ENCODE data around the gene ETV6. TPM values are rescaled to one million over a fixed set of nuclear protein-coding genes. Genes with fewer than 3 reads are reported as not detected.

ETV6 gene
- total and polyA plus RNA-seq, 9 of the 15 experiments (the other 6 are each of a cell fraction or from before 2014, with no cell fraction given) = 0.81 to 12.7 (median 4.1) TPM

GRCh38 chr12:11839091-11839641 is 189.7 kb downstream of the ETV6 start (continued):
- TF ChIP-seq REST (IDR thresholded peaks at IDR 0.05; ENCODE audit: borderline replicate concordance) = peak; percentile 55; the same call in 1 of the 2 replicates
- no peak for TF ChIP-seq REST (CRISPR knock-in tag; IDR thresholded peaks at IDR 0.05; ENCODE audit: low read depth)
- TF ChIP-seq ZNF584 (CRISPR knock-in tag; IDR thresholded peaks at IDR 0.05; ENCODE audit: low read depth) = peak; percentile 39; the same call in 1 of the 2 replicates
- peak; percentile 51; the same call in 1 of the 2 replicates for TF ChIP-seq ZNF589 (CRISPR knock-in tag; IDR thresholded peaks at IDR 0.05; ENCODE audit: low read depth)
- peak; percentile 68 for TF ChIP-seq FOSL1 (tag; conservative IDR thresholded peaks at IDR 0.05)
- TF ChIP-seq NFE2 (IDR thresholded peaks at IDR 0.05; ENCODE audit: low read depth) = no peak
- no peak for TF ChIP-seq EHMT2 (IDR thresholded peaks at IDR 0.05)
- TF ChIP-seq, protein P1, sequence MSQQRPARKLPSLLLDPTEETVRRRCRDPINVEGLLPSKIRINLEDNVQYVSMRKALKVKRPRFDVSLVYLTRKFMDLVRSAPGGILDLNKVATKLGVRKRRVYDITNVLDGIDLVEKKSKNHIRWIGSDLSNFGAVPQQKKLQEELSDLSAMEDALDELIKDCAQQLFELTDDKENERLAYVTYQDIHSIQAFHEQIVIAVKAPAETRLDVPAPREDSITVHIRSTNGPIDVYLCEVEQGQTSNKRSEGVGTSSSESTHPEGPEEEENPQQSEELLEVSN (IDR thresholded peaks at IDR 0.05; ENCODE audit: borderline replicate concordance in 1 of 2, extremely low read depth in 1 of 2, insufficient read depth in 1 of 2, insufficient read length in 1 of 2, low read depth in 1 of 2, low read length in 1 of 2, poor library complexity in 1 of 2, severe bottlenecking in 1 of 2) = no peak
- peak; percentile 16 to 67; a peak in 2 of 4 replicates for TF ChIP-seq ETV6 (IDR thresholded peaks at IDR 0.05; ENCODE audit: borderline replicate concordance in 1 of 2, low read depth in 2 of 2, low read length in 1 of 2)
- no peak for TF ChIP-seq ETV6 (CRISPR knock-in tag; IDR thresholded peaks at IDR 0.05; ENCODE audit: borderline replicate concordance)
- 0 out of 2 replicates have a peak, but pooled peaks have one; percentile 31 for TF ChIP-seq NFIC (IDR thresholded peaks at IDR 0.05)
- no peak for TF ChIP-seq FUS (optimal IDR thresholded peaks at IDR 0.05; ENCODE audit: low read depth, low read length)
- no peak for TF ChIP-seq STAG1 (CRISPR knock-in tag; IDR thresholded peaks at IDR 0.05; ENCODE audit: borderline replicate concordance)
- TF ChIP-seq EGR1 (conservative IDR thresholded peaks at IDR 0.05) = no peak
- TF ChIP-seq SAFB2 (IDR thresholded peaks at IDR 0.05; ENCODE audit: borderline replicate concordance, low read depth, low read length, severe bottlenecking) = no peak
- TF ChIP-seq, protein P2, sequence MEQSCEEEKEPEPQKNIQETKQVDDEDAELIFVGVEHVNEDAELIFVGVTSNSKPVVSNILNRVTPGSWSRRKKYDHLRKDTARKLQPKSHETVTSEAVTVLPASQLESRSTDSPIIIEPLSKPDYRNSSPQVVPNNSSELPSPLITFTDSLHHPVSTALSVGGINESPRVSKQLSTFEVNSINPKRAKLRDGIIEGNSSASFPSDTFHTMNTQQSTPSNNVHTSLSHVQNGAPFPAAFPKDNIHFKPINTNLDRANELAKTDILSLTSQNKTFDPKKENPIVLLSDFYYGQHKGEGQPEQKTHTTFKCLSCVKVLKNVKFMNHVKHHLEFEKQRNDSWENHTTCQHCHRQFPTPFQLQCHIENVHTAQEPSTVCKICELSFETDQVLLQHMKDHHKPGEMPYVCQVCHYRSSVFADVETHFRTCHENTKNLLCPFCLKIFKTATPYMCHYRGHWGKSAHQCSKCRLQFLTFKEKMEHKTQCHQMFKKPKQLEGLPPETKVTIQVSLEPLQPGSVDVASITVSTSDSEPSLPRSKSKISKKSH (CRISPR knock-in tag; IDR thresholded peaks at IDR 0.05) = no peak
- TF ChIP-seq TBL1XR1 (IDR thresholded peaks at IDR 0.05; ENCODE audit: low read length in 2 of 2) = no peak
- no peak for TF ChIP-seq CBX1 (IDR thresholded peaks at IDR 0.05; ENCODE audit: low read depth)
